Measurements from ENCODE around the gene LZTS2. TPM values are rescaled to one million over a fixed set of nuclear protein-coding genes. Genes with fewer than 3 reads are reported as not detected.
A peak's percentile ranks its signal among the peaks of the same experiment; 100 is the strongest.

LZTS2 gene
- total and polyA plus RNA-seq, 2 of the 4 experiments (the other 2 are of a cell fraction): 19.2 to 101 TPM

GRCh38 chr10:101013365-101013825 is 13.8 kb downstream of the LZTS2 start:
- H4K20me1 ChIP-seq (ENCODE audit: insufficient read depth, low read length): peaks cover 4% of the 10 kb centered on the region; the same call in 1 of the 2 replicates
- H2BK15ac ChIP-seq (ENCODE audit: low read depth, low read length): peak overlapping the region; percentile 4; the same call in 1 of the 3 replicates
- H4K91ac ChIP-seq (ENCODE audit: insufficient read depth, low read depth, low read length): peak overlapping the region; percentile 18; the same call in 1 of the 2 replicates
- H2BK20ac ChIP-seq (ENCODE audit: low read depth, low read length): peak overlapping the region; percentile 5; the same call in 1 of the 2 replicates
- H4K5ac ChIP-seq (ENCODE audit: low read depth, low read length): no peak overlapping the region
- peak overlapping the region; percentile 72 for H2BK5ac ChIP-seq (ENCODE audit: low read depth, low read length, poor library complexity, severe bottlenecking)
- peak overlapping the region; percentile 1 for H2BK120ac ChIP-seq (ENCODE audit: low read depth, low read length)
- peaks cover 0 to 15% of the 10 kb centered on the region in 2 experiments; a peak in 1 of 4 replicates for H3K79me1 ChIP-seq (ENCODE audit: low read depth in 1 of 2, low read length in 2 of 2)
- no peak overlapping the region; the same call in 1 of the 2 replicates for H3K18ac ChIP-seq (ENCODE audit: low read depth, low read length)
- H3K4me1 ChIP-seq (ENCODE audit: control insufficient read depth, insufficient read depth, low read length): peaks cover 26% of the 10 kb centered on the region
- WGBS, 2 experiments (ENCODE audit: extremely low coverage in 2 of 2, insufficient read length in 1 of 2): 64% methylated on average over 7 of the region's 9 CpGs; no CpG with 5 or more reads in 1 of the 2 experiments
- peak overlapping the region; percentile 17 for H2AFZ ChIP-seq (replicated peaks; ENCODE audit: low read length, poor library complexity)
- peak overlapping the region; percentile 21 for H3K4ac ChIP-seq (ENCODE audit: low read depth, low read length)
- H3K36me3 ChIP-seq (ENCODE audit: control insufficient read depth, insufficient read depth, low read length): no peaks in the 10 kb centered on the region
- intact Hi-C loops (cut with micrococcal nuclease) (loop anchor here (1.0 to 10.0 kb wide), 3 partner anchors 15 to 449 kb away; no protein-coding TSS in a partner anchor), in situ Hi-C loops (cut with MboI; ENCODE audit: low sequenced_read_pairs) (no loop called here), dilution Hi-C loops (cut with HindIII; ENCODE audit: low sequenced_read_pairs, unreplicated experiment) (no loop called here)
- H3K9ac ChIP-seq (ENCODE audit: low read depth, low read length): no peak overlapping the region
- peak overlapping the region; percentile 59 for H3K4me2 ChIP-seq (ENCODE audit: low read depth, low read length)
- DNase-seq (no peak), ATAC-seq (ENCODE audit: low read depth) (no peak)
- H2AK9ac ChIP-seq (replicated peaks; ENCODE audit: low read depth, low read length, poor library complexity): peak overlapping the region; percentile 0
- no TSS peak for BruUV-seq (replicated peaks)
- peak overlapping the region in 1 of 2 experiments; percentile 4; a peak in 2 of 4 replicates for H4K8ac ChIP-seq (ENCODE audit: low read depth in 2 of 2, low read length in 2 of 2)
- ChIA-PET CTCF (interaction anchor here (1.3 to 6.8 kb wide), 9 partner anchors 8 to 46 kb away, joined by 4 to 48 read pairs (median 9); partner anchors contain the start of genes LZTS2, PDZD7, SEMA4G and SFXN3), POLR2A (ENCODE audit: unreplicated experiment) (no interaction called here)
- peaks cover 17% of the 10 kb centered on the region for H3K9me1 ChIP-seq (ENCODE audit: insufficient read depth, low read length)
- peak overlapping the region; percentile 66; the same call in 1 of the 2 replicates for H2AK5ac ChIP-seq (ENCODE audit: low read depth, low read length)
- H3K56ac ChIP-seq (ENCODE audit: extremely low read depth, insufficient read depth, low read length): no peak overlapping the region
- no peaks in the 10 kb centered on the region; the same call in 1 of the 2 replicates for H3K27me3 ChIP-seq (ENCODE audit: control insufficient read depth, insufficient read depth, low read length)
- peak overlapping the region; percentile 22 for H3K27ac ChIP-seq (ENCODE audit: insufficient read depth, low read length)
- H3K23ac ChIP-seq (ENCODE audit: low read depth, low read length): 0 out of 2 replicates have a peak overlapping the region, but pooled peaks have one; percentile 6
- H3K14ac ChIP-seq (replicated peaks; ENCODE audit: low read depth, low read length): no peak overlapping the region
- H3K4me3 ChIP-seq (ENCODE audit: insufficient read depth, low read depth, low read length): no peak overlapping the region
- TF ChIP-seq NFE2L2 (IDR thresholded peaks at IDR 0.05; ENCODE audit: low read depth, low read length) (no peak), USF2 (IDR thresholded peaks at IDR 0.05; ENCODE audit: low read depth, low read length) (no peak), SMC3 (IDR thresholded peaks at IDR 0.05; ENCODE audit: low read depth, low read length) (no peak), MAFK (IDR thresholded peaks at IDR 0.05; ENCODE audit: low read depth, low read length) (no peak), RCOR1 (IDR thresholded peaks at IDR 0.05; ENCODE audit: insufficient replicate concordance, low read length) (no peak), BHLHE40 (IDR thresholded peaks at IDR 0.05; ENCODE audit: low read depth, low read length) (no peak), RAD21 (IDR thresholded peaks at IDR 0.05; ENCODE audit: low read length) (no peak), CTCF (conservative IDR thresholded peaks at IDR 0.05; ENCODE audit: low read depth, low read length) (no peak; the same call in 1 of the 2 replicates)
- no peaks in the 10 kb centered on the region for H3K9me3 ChIP-seq (ENCODE audit: control insufficient read depth, insufficient read depth, low read length)

Data from IMR-90 (cell line).